CD4-positive, alpha-beta memory T cell (primary cell): ENCODE results near the gene P2RX5. TPM values are rescaled to one million over a fixed set of nuclear protein-coding genes. Genes with fewer than 3 reads are reported as not detected.

ENCODE experiments used
- CTCF ChIA-PET: fragments of 350-600 bp; sonication (Branson Sonifier 250); formaldehyde crosslinking; loops from one replicate; lab custom pipeline; 2021; ENCODE audit warnings: inconsistent platforms; ENCODE audit not compliant: partially characterized antibody; lab: Charles Lee
- POLR2A ChIA-PET: fragments of 350-600 bp; sonication (Branson Sonifier 250); formaldehyde crosslinking; loops from one replicate; lab custom pipeline; 2021; ENCODE audit not compliant: partially characterized antibody; lab: Charles Lee
- DNase-seq, 5 donors: peaks; one replicate each; pipeline versions ENCODE4 v3.0.0 to v3.0.0-alpha.2; 2020 to 2022; ENCODE audit warnings: mixed read lengths in 1 of 5
- H3K27ac ChIP-seq: one replicate; pipeline ENCODE4 v1.7.0; 2013; ENCODE audit warnings: low read depth, low read length
- H3K27me3 ChIP-seq: 2 replicates; pipeline ENCODE4 v1.7.0; 2013; ENCODE audit warnings: mild to moderate bottlenecking, low read length, moderate library complexity; ENCODE audit not compliant: insufficient read depth
- H3K36me3 ChIP-seq: 2 replicates; pipeline ENCODE4 v1.7.0; 2013; ENCODE audit warnings: mild to moderate bottlenecking, low read length, moderate library complexity; ENCODE audit not compliant: insufficient read depth
- H3K4me1 ChIP-seq: 2 replicates; pipeline ENCODE4 v1.7.0; 2013; ENCODE audit warnings: mild to moderate bottlenecking, low read length, moderate library complexity; ENCODE audit not compliant: insufficient read depth
- H3K4me3 ChIP-seq, 2 donors: one replicate each; pipeline ENCODE4 v1.7.0; 2013; ENCODE audit warnings: low read length in 2 of 2, mild to moderate bottlenecking in 1 of 2
- H3K9me3 ChIP-seq, 2 donors: one replicate each; pipeline ENCODE4 v1.7.0; 2013; ENCODE audit warnings: low read length in 2 of 2, control low read depth in 1 of 2; ENCODE audit not compliant: control insufficient read depth in 1 of 2
- H3K27ac Mint-ChIP-seq, 7 donors: one replicate each; pipeline ENCODE4 v1.8.0; 2020 to 2021; ENCODE audit warnings: mixed read lengths in 7 of 7, mild to moderate bottlenecking in 6 of 7, inconsistent platforms in 3 of 7, moderate library complexity in 3 of 7
- H3K27me3 Mint-ChIP-seq, 2 donors: one replicate each; pipeline ENCODE4 v1.8.0; 2020 to 2021; ENCODE audit warnings: mixed read lengths in 2 of 2
- H3K36me3 Mint-ChIP-seq, 2 donors: one replicate each; pipeline ENCODE4 v1.8.0; 2020 to 2021; ENCODE audit warnings: mixed read lengths in 2 of 2, inconsistent platforms in 1 of 2, mild to moderate bottlenecking in 1 of 2
- H3K4me1 Mint-ChIP-seq, 4 donors: one replicate each; pipeline ENCODE4 v1.8.0; 2020 to 2021; ENCODE audit warnings: mixed read lengths in 4 of 4, mild to moderate bottlenecking in 1 of 4
- H3K4me3 Mint-ChIP-seq, 8 donors: one replicate each; pipeline ENCODE4 v1.8.0; 2020 to 2021; ENCODE audit warnings: mixed read lengths in 8 of 8, mild to moderate bottlenecking in 7 of 8, moderate library complexity in 6 of 8, inconsistent platforms in 3 of 8
- H3K9me3 Mint-ChIP-seq, 8 donors: one replicate each; pipeline ENCODE4 v1.8.0; 2020 to 2021; ENCODE audit warnings: mixed read lengths in 8 of 8, mild to moderate bottlenecking in 5 of 8, inconsistent platforms in 3 of 8, moderate library complexity in 1 of 8
- intact Hi-C: fragments of 100-400 bp; cut with micrococcal nuclease; formaldehyde crosslinking; loops from one replicate; pipeline ENCODE4 v1.15.1; 2023
- polyA plus RNA-seq, 2 donors: library from polyadenylated mRNA; unstranded; fragments of 300-500 nt; fragmentation: Illumina TruSeq; gene quantifications; one replicate each; pipeline ENCODE4 v1.2.3, GENCODE V29; 2021
- total RNA-seq, 2 experiments: library from RNA; stranded (reverse); gene quantifications; one replicate each; pipeline ENCODE4 v1.2.3, GENCODE V29; 2021

P2RX5 gene
- total and polyA plus RNA-seq, 4 experiments from 2014 or later, result 13.8 to 28.9 (median 17.4) TPM

DNA sequence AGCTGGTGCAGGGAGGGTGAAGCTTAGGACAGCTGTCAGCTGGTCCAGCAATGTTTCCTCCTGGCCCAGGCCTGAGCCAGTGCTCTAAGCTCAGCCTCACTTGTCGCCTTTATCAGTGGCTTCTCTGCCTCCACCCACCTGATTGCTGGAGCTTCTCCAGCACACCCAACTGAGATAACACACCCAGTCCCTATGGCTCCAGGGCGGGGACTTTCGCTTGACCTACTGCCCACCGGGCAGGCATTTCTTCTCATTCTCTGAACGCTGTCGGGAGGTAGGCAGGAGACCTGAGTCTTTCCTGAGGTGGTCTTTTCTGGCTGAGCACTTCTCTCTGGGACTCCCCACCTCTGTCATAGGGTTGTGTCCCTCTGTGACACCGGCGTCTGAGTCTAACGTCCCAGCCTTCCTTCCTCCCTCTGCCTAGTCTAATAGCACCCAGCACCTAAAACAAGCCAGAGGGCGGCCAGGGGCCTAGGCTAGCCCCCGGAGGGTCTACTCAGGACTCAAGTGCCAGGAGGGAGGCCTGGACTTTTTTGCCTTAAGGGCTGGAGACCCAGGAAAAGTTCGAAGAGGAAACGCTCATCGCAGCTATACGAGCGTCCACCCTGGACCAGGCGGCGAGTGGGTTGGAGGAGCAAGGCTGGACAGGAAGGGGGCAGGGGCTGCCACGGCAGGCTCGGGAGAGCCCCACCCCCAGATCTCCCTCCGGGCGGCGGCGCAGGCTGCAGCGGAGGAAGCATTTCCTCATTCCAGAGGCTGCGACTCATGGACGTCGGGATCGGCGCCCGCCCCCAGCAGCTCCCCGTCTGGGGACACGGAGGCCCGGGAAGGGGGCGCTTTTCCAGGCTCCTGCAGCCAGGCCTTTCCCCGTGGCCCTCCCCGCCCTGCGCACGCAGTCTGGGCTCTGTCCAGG lies 28.3 kb downstream of the P2RX5 start:
- Mint-ChIP-seq H3K4me3 (peak overlapping the region; percentile 74 to 94 (median 85)), H3K9me3 (no peaks in the 10 kb centered on the region), H3K27me3 (no peaks in the 10 kb centered on the region), H3K4me1 (peaks cover 18 to 30% (median 19%) of the 10 kb centered on the region in 4 donors), H3K27ac (peak overlapping the region; percentile 47 to 88 (median 53)), H3K36me3 (peaks cover 0 to 9% of the 10 kb centered on the region in 2 donors)
- Histone ChIP-seq H3K36me3 (no peaks in the 10 kb centered on the region), H3K4me3 (peak overlapping the region; percentile 12 to 83), H3K27ac (peak overlapping the region; percentile 80), H3K9me3 (no peaks in the 10 kb centered on the region), H3K27me3 (no peaks in the 10 kb centered on the region), H3K4me1 (peaks cover 23% of the 10 kb centered on the region)
- DNase-seq, result peak in 1 of 5 donors; percentile 4
- CTCF ChIA-PET, result interaction anchor here (0.7 kb wide), 1 partner anchor 245 kb away, joined by 3 read pairs; no protein-coding TSS in a partner anchor
- intact Hi-C loops, result loop anchor here (1.0 to 5.0 kb wide), 4 partner anchors 31 to 620 kb away; partner anchors contain the start of genes CTNS, NCBP3 and SHPK
- POLR2A ChIA-PET, result interaction anchor here (0.7 to 1.6 kb wide), 4 partner anchors 28 to 258 kb away, joined by 3 to 5 read pairs (median 4); partner anchors contain the start of genes CTNS, NCBP3, P2RX5 and SHPK

DNA sequence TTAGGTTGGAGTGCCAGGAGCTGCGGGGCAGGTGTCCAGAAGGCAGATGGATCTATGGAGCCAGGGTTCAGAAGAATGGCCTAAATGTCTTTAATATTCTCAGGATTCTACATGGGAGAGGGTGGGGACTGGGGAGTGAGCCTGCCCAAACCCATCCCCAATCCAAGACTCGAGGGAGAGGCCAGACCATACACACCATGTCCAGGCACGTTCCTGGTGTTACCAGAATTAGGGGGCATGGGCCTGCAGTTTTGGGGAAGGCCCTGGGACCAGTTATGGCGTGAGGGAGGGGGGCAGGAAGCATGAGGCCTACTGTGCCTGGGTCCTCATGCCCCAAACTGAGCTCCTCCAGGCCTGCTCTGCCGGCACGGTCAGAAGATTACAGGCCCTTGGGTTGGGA lies 29.4 kb downstream of the P2RX5 start:
- H3K4me1 ChIP-seq, result peaks cover 23% of the 10 kb centered on the region
- CTCF ChIA-PET, result no interaction called here
- H3K9me3 ChIP-seq, result no peaks in the 10 kb centered on the region
- Mint-ChIP-seq H3K4me3 (peak overlapping the region in 7 of 8 donors; percentile 49 to 79 (median 65)), H3K36me3 (peaks cover 0 to 6% of the 10 kb centered on the region in 2 donors), H3K27ac (peak overlapping the region in 3 of 7 donors; percentile 11 to 70 (median 16)), H3K9me3 (no peaks in the 10 kb centered on the region), H3K4me1 (peaks cover 16 to 28% (median 17%) of the 10 kb centered on the region in 4 donors), H3K27me3 (no peaks in the 10 kb centered on the region)
- POLR2A ChIA-PET, result interaction anchor here (0.6 to 1.6 kb wide), 3 partner anchors 30 to 889 kb away, joined by 3 to 5 read pairs (median 4); partner anchors contain the start of genes CTNS, MYBBP1A, NCBP3 and SHPK
- no peaks in the 10 kb centered on the region for H3K36me3 ChIP-seq
- DNase-seq, result no peak
- H3K27ac ChIP-seq, result no peak overlapping the region
- H3K27me3 ChIP-seq, result no peaks in the 10 kb centered on the region
- no peak overlapping the region for H3K4me3 ChIP-seq
- intact Hi-C loops, result loop anchor here (5.0 kb wide), 1 partner anchor 619 kb away; no protein-coding TSS in a partner anchor

DNA sequence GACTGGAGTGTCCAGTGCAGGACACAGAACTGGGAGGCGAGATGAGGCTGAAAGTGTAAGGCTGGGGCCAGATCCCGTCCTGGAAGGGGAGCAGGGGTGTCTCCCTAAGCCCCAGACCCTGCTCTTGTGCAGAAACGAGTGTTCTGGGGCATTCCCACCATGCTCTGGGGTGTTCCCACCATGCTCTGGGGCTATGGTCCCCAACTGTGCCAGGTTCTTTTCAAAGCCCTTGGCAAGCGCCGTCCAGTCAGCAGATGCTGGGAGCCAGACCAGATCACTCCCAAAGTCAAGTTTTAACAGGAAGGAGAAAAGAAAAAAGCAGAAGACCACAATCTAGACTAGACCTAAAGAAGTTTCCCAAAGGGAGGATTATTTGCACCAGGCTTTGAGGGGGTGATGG lies 30.1 kb downstream of the P2RX5 start:
- H3K27ac Mint-ChIP-seq, result no peak overlapping the region
- peak overlapping the region in 4 of 8 donors; percentile 49 to 71 (median 62) for H3K4me3 Mint-ChIP-seq
- H3K4me1 Mint-ChIP-seq, result peaks cover 15 to 27% (median 17%) of the 10 kb centered on the region in 4 donors
- Histone ChIP-seq H3K4me3 (no peak overlapping the region), H3K27me3 (no peaks in the 10 kb centered on the region), H3K9me3 (no peaks in the 10 kb centered on the region), H3K27ac (no peak overlapping the region), H3K36me3 (no peaks in the 10 kb centered on the region), H3K4me1 (peaks cover 23% of the 10 kb centered on the region)
- peaks cover 0 to 6% of the 10 kb centered on the region in 2 donors for H3K36me3 Mint-ChIP-seq
- intact Hi-C loops, result loop anchor here (5.0 kb wide), 1 partner anchor 619 kb away; no protein-coding TSS in a partner anchor
- CTCF ChIA-PET, result no interaction called here
- no peaks in the 10 kb centered on the region for H3K27me3 Mint-ChIP-seq
- no peak for DNase-seq
- POLR2A ChIA-PET, result interaction anchor here (1.6 kb wide), 1 partner anchor 29 kb away, joined by 5 read pairs; the partner anchor contains the start of genes CTNS and SHPK
- H3K9me3 Mint-ChIP-seq, result no peaks in the 10 kb centered on the region

DNA sequence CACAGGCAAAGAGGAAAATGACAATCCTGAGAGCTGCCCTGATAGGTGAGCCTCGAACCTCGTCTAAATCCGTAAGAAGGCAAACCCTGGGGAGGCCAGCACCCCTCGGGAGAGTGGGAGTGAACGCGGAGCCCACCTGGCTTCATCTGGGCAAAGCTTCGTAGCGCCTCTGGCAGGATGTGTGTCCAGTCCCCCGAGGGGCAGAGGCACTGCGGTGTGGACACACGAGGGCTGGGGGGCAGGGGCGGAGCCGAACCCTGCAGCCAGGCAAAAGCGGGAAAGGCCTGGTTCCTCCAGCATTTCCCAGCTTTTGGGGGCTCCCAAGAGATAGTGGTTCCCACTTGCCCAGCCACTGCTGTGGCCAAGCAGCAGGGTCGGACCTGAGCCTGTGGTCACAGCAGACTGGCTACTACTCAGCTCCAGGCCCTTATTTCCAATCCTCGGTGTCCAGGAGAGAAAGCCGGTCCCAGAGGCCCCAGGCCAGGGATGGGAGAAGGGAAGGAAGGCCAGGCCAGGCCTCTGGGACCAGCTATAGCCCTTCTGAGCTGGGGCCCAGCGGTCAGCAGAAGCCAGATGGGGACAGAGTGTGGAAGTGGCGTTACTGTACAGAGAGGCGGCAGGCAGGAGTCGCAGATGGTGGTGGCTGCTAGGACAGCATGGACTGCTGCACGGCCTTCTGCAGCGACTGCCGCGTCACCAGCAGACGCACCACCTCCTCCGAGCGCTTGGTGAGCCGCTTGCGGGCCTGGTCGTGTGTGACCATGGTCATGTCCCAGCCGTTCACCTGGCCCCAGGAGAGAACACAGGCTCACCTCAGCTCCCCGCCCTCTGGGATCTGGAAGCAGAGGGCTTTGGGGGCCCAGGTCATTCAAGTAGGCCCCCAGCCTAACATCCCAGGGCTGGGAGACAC lies 32.6 kb downstream of the P2RX5 start:
- ChIA-PET CTCF (no interaction called here), POLR2A (interaction anchor here (0.6 kb wide), 2 partner anchors 478 to 835 kb away, joined by 3 to 4 read pairs; no protein-coding TSS in a partner anchor)
- Mint-ChIP-seq H3K36me3 (peaks cover 0 to 1% of the 10 kb centered on the region in 2 donors), H3K4me3 (no peak overlapping the region), H3K27me3 (no peaks in the 10 kb centered on the region), H3K27ac (no peak overlapping the region), H3K9me3 (no peaks in the 10 kb centered on the region), H3K4me1 (peaks cover 6 to 12% (median 10%) of the 10 kb centered on the region in 4 donors)
- Histone ChIP-seq H3K27me3 (no peaks in the 10 kb centered on the region), H3K4me1 (peaks cover 10% of the 10 kb centered on the region), H3K27ac (no peak overlapping the region), H3K4me3 (no peak overlapping the region), H3K9me3 (no peaks in the 10 kb centered on the region), H3K36me3 (no peaks in the 10 kb centered on the region)
- intact Hi-C loops, result no loop called here
- no peak for DNase-seq

DNA sequence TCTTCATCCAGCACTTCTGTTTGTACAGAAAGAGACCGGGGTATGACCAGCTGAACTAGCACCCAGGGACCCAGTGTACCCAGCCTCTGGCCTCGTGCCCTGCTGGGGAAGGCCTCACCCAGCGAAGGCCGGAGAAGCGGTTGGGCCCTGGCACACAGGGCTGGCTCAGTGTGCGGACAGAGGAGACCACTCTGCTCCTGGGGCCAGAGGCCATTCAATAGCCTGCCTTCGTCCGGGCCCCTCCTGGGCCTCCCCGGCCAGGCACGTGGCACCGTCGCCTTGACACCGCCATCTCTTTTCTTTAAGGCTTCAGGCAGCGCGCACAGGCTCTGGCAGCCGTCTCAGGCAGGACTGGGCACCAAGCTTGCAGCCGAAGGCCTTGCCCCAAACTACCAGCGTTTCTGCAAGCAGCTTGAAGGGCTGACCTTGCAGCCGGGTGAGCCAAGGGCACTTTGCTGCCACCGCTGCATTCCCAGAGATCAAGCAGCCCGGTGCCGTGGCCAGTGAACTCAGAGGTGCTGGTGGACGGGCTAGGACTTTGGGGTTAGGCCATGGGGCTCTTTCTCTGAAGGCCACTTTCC lies 35.6 kb downstream of the P2RX5 start:
- no peak overlapping the region for H3K27ac Mint-ChIP-seq
- no peak overlapping the region for H3K4me3 Mint-ChIP-seq
- Histone ChIP-seq H3K4me3 (no peak overlapping the region), H3K27me3 (no peaks in the 10 kb centered on the region), H3K9me3 (no peaks in the 10 kb centered on the region), H3K4me1 (no peaks in the 10 kb centered on the region), H3K36me3 (no peaks in the 10 kb centered on the region), H3K27ac (no peak overlapping the region)
- peaks cover 0 to 2% (median 0%) of the 10 kb centered on the region in 4 donors for H3K4me1 Mint-ChIP-seq
- no peaks in the 10 kb centered on the region for H3K36me3 Mint-ChIP-seq
- CTCF ChIA-PET, result interaction anchor here (1.4 kb wide), 1 partner anchor 19 kb away, joined by 3 read pairs; no protein-coding TSS in a partner anchor
- H3K27me3 Mint-ChIP-seq, result no peaks in the 10 kb centered on the region
- no peak for DNase-seq
- no peaks in the 10 kb centered on the region for H3K9me3 Mint-ChIP-seq
- intact Hi-C loops, result no loop called here
- POLR2A ChIA-PET, result no interaction called here

DNA sequence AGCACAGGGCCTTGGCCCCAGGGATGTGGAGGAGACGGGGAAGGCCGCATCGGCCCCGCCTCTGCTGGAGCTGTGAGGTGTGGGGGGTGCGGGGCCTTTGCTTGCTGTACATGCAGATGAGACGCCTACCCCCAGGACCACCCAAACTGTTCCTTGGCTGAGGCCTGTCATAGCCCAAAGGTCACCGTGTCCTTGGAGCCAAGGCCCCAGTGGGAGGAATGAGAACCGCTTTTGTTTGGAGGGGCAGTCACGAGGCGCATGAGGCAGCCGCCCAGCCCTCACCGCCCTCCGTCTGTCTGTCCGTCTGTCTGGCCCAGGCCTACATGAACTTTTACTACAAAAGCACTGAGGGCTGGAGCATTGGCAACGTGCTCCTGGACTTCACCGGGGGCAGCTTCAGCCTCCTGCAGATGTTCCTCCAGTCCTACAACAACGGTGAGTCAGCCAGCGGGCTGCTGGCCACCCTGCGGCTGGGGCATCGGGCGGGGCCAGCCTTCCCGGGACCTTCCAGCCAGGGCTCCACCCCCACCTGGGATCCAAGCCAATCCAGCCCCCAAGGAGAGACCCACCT lies 36.3 kb downstream of the P2RX5 start:
- no peaks in the 10 kb centered on the region for H3K36me3 Mint-ChIP-seq
- H3K27me3 Mint-ChIP-seq, result no peaks in the 10 kb centered on the region
- CTCF ChIA-PET, result no interaction called here
- H3K9me3 ChIP-seq, result no peaks in the 10 kb centered on the region
- H3K4me1 ChIP-seq, result no peaks in the 10 kb centered on the region
- no peaks in the 10 kb centered on the region for H3K27me3 ChIP-seq
- POLR2A ChIA-PET, result no interaction called here
- H3K27ac ChIP-seq, result no peak overlapping the region
- intact Hi-C loops, result no loop called here
- no peaks in the 10 kb centered on the region for H3K36me3 ChIP-seq
- H3K27ac Mint-ChIP-seq, result no peak overlapping the region
- H3K4me1 Mint-ChIP-seq, result no peaks in the 10 kb centered on the region
- no peak overlapping the region for H3K4me3 Mint-ChIP-seq
- DNase-seq, result no peak
- H3K4me3 ChIP-seq, result no peak overlapping the region
- H3K9me3 Mint-ChIP-seq, result no peaks in the 10 kb centered on the region
